Keratinocyte (primary cell): Measurements from ENCODE around the gene H2AZ2. TPM values are rescaled to one million over a fixed set of nuclear protein-coding genes. Genes with fewer than 3 reads are reported as not detected.

Experiments used
- DNase-seq: peaks from one replicate; pipeline ENCODE4 v3.0.0-alpha.2; 2011; ENCODE audit warnings: low read depth, missing footprints, low spot score
- FAIRE-seq: peaks from 2 replicates; lab custom pipeline; 2011; peaks lifted over from hg19 to GRCh38; lab: Jason Lieb, UNC
- H2AFZ ChIP-seq: 2 replicates; pipeline ENCODE4 v1.6.0; 2012; ENCODE audit warnings: low read length, control low read depth, inconsistent platforms; ENCODE audit not compliant: control insufficient read depth
- H3K27ac ChIP-seq: 2 replicates; pipeline ENCODE4 v1.5.1; 2011; ENCODE audit warnings: low read length; ENCODE audit not compliant: control insufficient read depth, insufficient read depth
- H3K27me3 ChIP-seq: 3 replicates; pipeline ENCODE4 v1.6.0; 2011; ENCODE audit warnings: low read length; ENCODE audit not compliant: control insufficient read depth, insufficient read depth; ENCODE audit errors: extremely low read depth
- H3K36me3 ChIP-seq, 2 experiments: 2 replicates in 1 of 2; 3 replicates in 1 of 2; pipeline ENCODE4 v1.5.1; 2011; ENCODE audit warnings: low read length in 2 of 2, mild to moderate bottlenecking in 1 of 2; ENCODE audit not compliant: control insufficient read depth in 2 of 2, insufficient read depth in 2 of 2; ENCODE audit errors: extremely low read depth in 1 of 2
- H3K4me1 ChIP-seq: 3 replicates; pipeline ENCODE4 v1.5.1; 2011; ENCODE audit warnings: low read length; ENCODE audit not compliant: control insufficient read depth, insufficient read depth; ENCODE audit errors: extremely low read depth
- H3K4me2 ChIP-seq: 3 replicates; pipeline ENCODE4 v1.6.0; 2011; ENCODE audit warnings: low read depth, low read length; ENCODE audit not compliant: control insufficient read depth, insufficient read depth; ENCODE audit errors: extremely low read depth
- H3K4me3 ChIP-seq, 3 experiments: fragments of 200-600 bp in 1 of 3; sonication (generic) in 1 of 3; 2 replicates in 2 of 3; 3 replicates in 1 of 3; pipeline ENCODE4 v1.5.1; 2011 to 2016; ENCODE audit warnings: low read length in 3 of 3, mild to moderate bottlenecking in 3 of 3, control low read depth in 2 of 3, inconsistent platforms in 1 of 3, low read depth in 1 of 3, mixed read lengths in 1 of 3, mixed run types in 1 of 3, moderate library complexity in 1 of 3; ENCODE audit not compliant: control insufficient read depth in 2 of 3, insufficient read depth in 2 of 3; ENCODE audit errors: extremely low read depth in 1 of 3
- H3K79me2 ChIP-seq: 2 replicates; pipeline ENCODE4 v1.6.0; 2012; ENCODE audit warnings: low read length; ENCODE audit not compliant: control insufficient read depth, insufficient read depth
- H3K9ac ChIP-seq: 3 replicates; pipeline ENCODE4 v1.6.0; 2011; ENCODE audit warnings: low read length; ENCODE audit not compliant: control insufficient read depth, insufficient read depth; ENCODE audit errors: extremely low read depth
- H3K9me1 ChIP-seq: 3 replicates; pipeline ENCODE4 v1.6.0; 2011; ENCODE audit warnings: low read length; ENCODE audit not compliant: control insufficient read depth, insufficient read depth; ENCODE audit errors: extremely low read depth
- H3K9me3 ChIP-seq: 2 replicates; pipeline ENCODE4 v1.5.1; 2012; ENCODE audit warnings: low read depth, low read length; ENCODE audit not compliant: control insufficient read depth
- H4K20me1 ChIP-seq: 3 replicates; pipeline ENCODE4 v1.6.0; 2011; ENCODE audit warnings: low read length; ENCODE audit not compliant: control insufficient read depth, insufficient read depth; ENCODE audit errors: extremely low read depth
- EZH2 ChIP-seq: IDR thresholded peaks from one replicate; pipeline ENCODE4 v1.6.1; 2012; ENCODE audit warnings: inconsistent platforms, mild to moderate bottlenecking, low read length, moderate library complexity
- dilution Hi-C: fragments of 300-500 bp; cut with MboI; formaldehyde crosslinking; loops from one replicate; pipeline ENCODE4 v1.7.0; 2020; ENCODE audit warnings: low sequenced_read_pairs; ENCODE audit not compliant: extremely low pct_ligation_motif_present
- polyA plus RNA-seq, 5 experiments: library from polyadenylated mRNA; depleted of rRNA in 3 of 5; stranded (reverse) in 3 of 5; stranded (forward) in 1 of 5; unstranded in 1 of 5; fragments of >200 nt; gene quantifications; 1 replicate in 1 of 5; 2 replicates in 3 of 5; 3 replicates in 1 of 5; pipeline versions ENCODE4 v1.2.1 to v1.2.3, GENCODE V29; 2011 to 2012; ENCODE audit warnings: missing spikeins in 2 of 5, low read depth in 1 of 5, low replicate concordance in 1 of 5
- TF ChIP-seq, protein P1 (sequence below), 3 experiments: IDR thresholded peaks in 1 of 3; conservative IDR thresholded peaks in 1 of 3; optimal IDR thresholded peaks in 1 of 3; 2 replicates in 2 of 3; 3 replicates in 1 of 3; pipeline versions ENCODE3 to v1.5.1; 2011; ENCODE audit warnings: low read length in 3 of 3, mild to moderate bottlenecking in 3 of 3, moderate library complexity in 2 of 3, control low read depth in 1 of 3, inconsistent platforms in 1 of 3; ENCODE audit not compliant: insufficient read depth in 2 of 3; ENCODE audit errors: extremely low read depth in 1 of 3

The H2AZ2 gene
- polyA plus RNA-seq, 1 donor (not counting 4 experiments of a cell fraction or from before 2014, with no cell fraction given) = 131 TPM

GRCh38 chr7:44824894-44825526 is 22.9 kb downstream of the H2AZ2 start:
- no peak for TF ChIP-seq EZH2
- TF ChIP-seq, protein P1, sequence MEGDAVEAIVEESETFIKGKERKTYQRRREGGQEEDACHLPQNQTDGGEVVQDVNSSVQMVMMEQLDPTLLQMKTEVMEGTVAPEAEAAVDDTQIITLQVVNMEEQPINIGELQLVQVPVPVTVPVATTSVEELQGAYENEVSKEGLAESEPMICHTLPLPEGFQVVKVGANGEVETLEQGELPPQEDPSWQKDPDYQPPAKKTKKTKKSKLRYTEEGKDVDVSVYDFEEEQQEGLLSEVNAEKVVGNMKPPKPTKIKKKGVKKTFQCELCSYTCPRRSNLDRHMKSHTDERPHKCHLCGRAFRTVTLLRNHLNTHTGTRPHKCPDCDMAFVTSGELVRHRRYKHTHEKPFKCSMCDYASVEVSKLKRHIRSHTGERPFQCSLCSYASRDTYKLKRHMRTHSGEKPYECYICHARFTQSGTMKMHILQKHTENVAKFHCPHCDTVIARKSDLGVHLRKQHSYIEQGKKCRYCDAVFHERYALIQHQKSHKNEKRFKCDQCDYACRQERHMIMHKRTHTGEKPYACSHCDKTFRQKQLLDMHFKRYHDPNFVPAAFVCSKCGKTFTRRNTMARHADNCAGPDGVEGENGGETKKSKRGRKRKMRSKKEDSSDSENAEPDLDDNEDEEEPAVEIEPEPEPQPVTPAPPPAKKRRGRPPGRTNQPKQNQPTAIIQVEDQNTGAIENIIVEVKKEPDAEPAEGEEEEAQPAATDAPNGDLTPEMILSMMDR (optimal IDR thresholded peaks at IDR 0.05 in 1 of 3, IDR thresholded peaks at IDR 0.05 in 1 of 3, conservative IDR thresholded peaks at IDR 0.05 in 1 of 3; ENCODE audit: extremely low read depth in 1 of 3, insufficient read depth in 2 of 3, low read length in 3 of 3) = no peak
- Histone ChIP-seq H3K9ac (no peak overlapping the region), H3K9me1 (no peaks in the 10 kb centered on the region), H3K79me2 (no peaks in the 10 kb centered on the region), H3K27me3 (no peaks in the 10 kb centered on the region), H3K4me3 (no peak overlapping the region), H3K9me3 (no peaks in the 10 kb centered on the region), H4K20me1 (no peaks in the 10 kb centered on the region), H3K4me1 (no peaks in the 10 kb centered on the region), H3K27ac (no peak overlapping the region), H3K4me2 (no peak overlapping the region), H3K36me3 (peaks cover 2 to 7% of the 10 kb centered on the region in 2 experiments), H2AFZ (no peak overlapping the region)
- FAIRE-seq (no peak), DNase-seq (no peak)
- dilution Hi-C loops = no loop called here

DNA sequence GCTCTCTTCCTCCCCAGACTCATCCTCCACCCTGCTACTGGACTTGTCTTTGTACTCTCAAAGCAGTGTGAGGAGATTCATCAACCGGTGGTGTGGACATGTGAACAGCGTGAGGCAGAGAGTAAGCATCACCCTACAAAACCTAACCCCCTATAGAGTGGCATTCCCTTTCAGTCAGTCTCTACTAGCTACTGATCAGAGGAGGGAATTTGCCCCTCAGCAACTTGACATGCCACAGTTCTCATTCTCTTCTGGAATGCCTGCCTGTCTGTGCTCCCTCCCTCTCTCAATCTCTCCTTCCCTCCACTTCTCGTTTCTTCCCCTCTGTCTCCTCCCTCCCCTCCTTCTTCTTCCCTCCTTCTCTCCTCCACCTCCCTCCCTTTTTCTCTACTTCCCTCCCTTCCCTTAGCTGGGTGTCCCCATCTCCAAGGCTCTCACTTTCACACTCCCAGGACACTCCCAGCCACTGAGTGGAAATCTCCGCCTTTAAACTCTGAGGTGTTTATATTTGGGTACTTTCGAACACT is 24.6 kb downstream of the H2AZ2 start:
- no peak for FAIRE-seq
- TF ChIP-seq, protein P1 (optimal IDR thresholded peaks at IDR 0.05 in 1 of 3, IDR thresholded peaks at IDR 0.05 in 1 of 3, conservative IDR thresholded peaks at IDR 0.05 in 1 of 3; ENCODE audit: extremely low read depth in 1 of 3, insufficient read depth in 2 of 3, low read length in 3 of 3) = no peak
- TF ChIP-seq EZH2 = no peak
- Histone ChIP-seq H3K27me3 (no peaks in the 10 kb centered on the region), H4K20me1 (no peaks in the 10 kb centered on the region), H3K27ac (no peak overlapping the region), H3K4me3 (no peak overlapping the region), H3K9ac (no peak overlapping the region), H3K4me2 (no peak overlapping the region), H3K4me1 (no peaks in the 10 kb centered on the region), H2AFZ (no peak overlapping the region), H3K9me3 (no peaks in the 10 kb centered on the region), H3K79me2 (no peaks in the 10 kb centered on the region), H3K9me1 (no peaks in the 10 kb centered on the region), H3K36me3 (peaks cover 0 to 1% of the 10 kb centered on the region in 2 experiments)
- dilution Hi-C loops = no loop called here
- no peak for DNase-seq
